ENCODE results near the gene THEMIS.
"Not testable (repeated sequence)": the region's sequence is repeated elsewhere in the genome, so short reads cannot be mapped to it uniquely, and the experiment has no call there.

THEMIS gene

DNA sequence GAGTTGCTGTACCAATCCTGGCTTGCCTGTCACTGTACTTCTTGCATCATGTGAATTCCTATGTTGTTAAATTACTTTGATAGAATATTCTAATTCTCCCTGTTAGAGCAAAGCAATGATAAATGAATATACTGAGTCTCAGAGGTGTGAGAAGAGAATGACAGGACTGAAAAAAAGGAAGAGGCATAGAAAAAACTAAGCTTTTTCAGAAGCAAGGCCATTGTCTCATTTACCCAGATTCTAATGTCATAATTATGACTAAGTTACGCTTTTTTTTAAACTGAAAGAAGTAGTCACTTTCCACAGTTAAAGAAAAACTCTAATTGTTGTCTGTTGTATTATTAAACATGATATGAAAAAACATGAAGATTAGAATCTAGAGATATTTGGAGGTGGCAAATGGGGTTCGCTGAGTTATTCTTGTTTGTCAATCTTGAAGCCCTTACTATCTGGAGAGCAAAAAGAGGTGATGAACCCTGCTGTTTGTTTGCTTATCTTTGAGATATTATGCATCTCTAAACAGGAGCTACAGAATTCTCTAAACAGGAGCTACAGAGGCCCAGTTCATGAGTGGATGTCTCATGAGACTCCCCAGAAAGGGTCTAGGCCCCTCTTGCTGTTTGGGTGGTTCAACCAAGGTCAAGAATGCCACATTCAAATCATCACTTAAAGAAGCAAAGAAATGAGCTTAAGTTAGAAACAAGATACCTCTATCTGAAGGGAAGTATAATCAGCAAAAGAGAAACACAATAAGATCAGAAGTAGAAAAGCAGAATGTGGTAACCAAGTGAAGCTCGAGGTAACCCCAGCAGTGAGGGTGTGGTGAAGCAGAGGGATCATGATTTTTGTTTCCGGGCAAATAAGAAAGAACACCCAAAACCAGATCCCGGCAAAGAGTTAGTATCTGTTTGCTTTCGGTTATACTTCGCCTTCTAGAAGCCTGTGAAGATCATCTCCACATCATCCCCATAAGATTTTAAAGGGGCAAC lies 33.3 kb upstream of the THEMIS start:
- TF ChIP-seq, protein P1, sequence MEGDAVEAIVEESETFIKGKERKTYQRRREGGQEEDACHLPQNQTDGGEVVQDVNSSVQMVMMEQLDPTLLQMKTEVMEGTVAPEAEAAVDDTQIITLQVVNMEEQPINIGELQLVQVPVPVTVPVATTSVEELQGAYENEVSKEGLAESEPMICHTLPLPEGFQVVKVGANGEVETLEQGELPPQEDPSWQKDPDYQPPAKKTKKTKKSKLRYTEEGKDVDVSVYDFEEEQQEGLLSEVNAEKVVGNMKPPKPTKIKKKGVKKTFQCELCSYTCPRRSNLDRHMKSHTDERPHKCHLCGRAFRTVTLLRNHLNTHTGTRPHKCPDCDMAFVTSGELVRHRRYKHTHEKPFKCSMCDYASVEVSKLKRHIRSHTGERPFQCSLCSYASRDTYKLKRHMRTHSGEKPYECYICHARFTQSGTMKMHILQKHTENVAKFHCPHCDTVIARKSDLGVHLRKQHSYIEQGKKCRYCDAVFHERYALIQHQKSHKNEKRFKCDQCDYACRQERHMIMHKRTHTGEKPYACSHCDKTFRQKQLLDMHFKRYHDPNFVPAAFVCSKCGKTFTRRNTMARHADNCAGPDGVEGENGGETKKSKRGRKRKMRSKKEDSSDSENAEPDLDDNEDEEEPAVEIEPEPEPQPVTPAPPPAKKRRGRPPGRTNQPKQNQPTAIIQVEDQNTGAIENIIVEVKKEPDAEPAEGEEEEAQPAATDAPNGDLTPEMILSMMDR (IDR thresholded peaks at IDR 0.05; ENCODE audit: insufficient read depth, low read length) = no peak
- TF ChIP-seq REST (IDR thresholded peaks at IDR 0.05; ENCODE audit: insufficient replicate concordance, low read depth) (no peak), SPI1 (IDR thresholded peaks at IDR 0.05; ENCODE audit: borderline replicate concordance, low read depth) (no peak)
- H3K27me3 ChIP-seq (ENCODE audit: insufficient read depth, poor library complexity, severe bottlenecking) = no peaks in the 10 kb centered on the region
- no peak for DNase-seq (ENCODE audit: low read depth in 1 of 2, low spot score in 1 of 2)
- no peak overlapping the region for H3K4me3 ChIP-seq (replicated peaks; ENCODE audit: insufficient read depth, low read length)
- H3K27ac ChIP-seq (replicated peaks) = no peak overlapping the region

GRCh38 chr6:127933137-127933536 lies 32.3 kb upstream of the THEMIS start:
- DNase-seq (ENCODE audit: low read depth in 1 of 2, low spot score in 1 of 2) = no peak
- Histone ChIP-seq H3K27ac (replicated peaks) (no peak overlapping the region), H3K4me3 (replicated peaks; ENCODE audit: insufficient read depth, low read length) (no peak overlapping the region), H3K27me3 (ENCODE audit: insufficient read depth, poor library complexity, severe bottlenecking) (no peaks in the 10 kb centered on the region)
- TF ChIP-seq SPI1 (IDR thresholded peaks at IDR 0.05; ENCODE audit: borderline replicate concordance, low read depth) (no peak), GABPA (IDR thresholded peaks at IDR 0.05; ENCODE audit: low read depth) (no peak), POLR2AphosphoS5 (IDR thresholded peaks at IDR 0.05; ENCODE audit: low read depth) (no peak), REST (IDR thresholded peaks at IDR 0.05; ENCODE audit: insufficient replicate concordance, low read depth) (no peak)
- TF ChIP-seq, protein P1 (IDR thresholded peaks at IDR 0.05; ENCODE audit: insufficient read depth, low read length) = no peak

DNA sequence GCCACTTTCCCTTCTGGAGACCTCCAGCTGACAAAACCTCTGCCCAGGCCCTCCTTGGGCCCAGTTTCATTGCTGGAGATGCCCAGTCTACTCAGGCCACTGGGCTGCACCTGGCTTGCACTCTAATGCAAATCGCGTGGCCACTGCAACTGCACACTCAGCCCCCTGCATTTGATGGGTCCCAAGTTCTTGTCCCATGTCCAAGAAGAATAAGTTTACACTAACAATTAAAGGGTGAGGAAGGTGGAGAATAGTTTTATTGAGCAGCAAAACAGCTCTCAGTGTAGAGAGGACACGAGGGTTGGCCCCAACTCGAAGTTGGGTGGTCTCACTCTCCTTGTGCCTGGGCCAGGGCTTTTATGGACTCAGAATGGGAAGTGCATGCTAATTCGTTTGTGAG lies 31.9 kb upstream of the THEMIS start:
- no peak overlapping the region for H3K27ac ChIP-seq (replicated peaks)
- DNase-seq (ENCODE audit: low read depth in 1 of 2, low spot score in 1 of 2) = no peak
- H3K4me3 ChIP-seq (replicated peaks; ENCODE audit: insufficient read depth, low read length) = no peak overlapping the region
- no peaks in the 10 kb centered on the region for H3K27me3 ChIP-seq (ENCODE audit: insufficient read depth, poor library complexity, severe bottlenecking)
- no peak for TF ChIP-seq SPI1 (IDR thresholded peaks at IDR 0.05; ENCODE audit: borderline replicate concordance, low read depth)
- TF ChIP-seq, protein P1 (IDR thresholded peaks at IDR 0.05; ENCODE audit: insufficient read depth, low read length) = no peak
- no peak for TF ChIP-seq REST (IDR thresholded peaks at IDR 0.05; ENCODE audit: insufficient replicate concordance, low read depth)
- TF ChIP-seq POLR2AphosphoS5 (IDR thresholded peaks at IDR 0.05; ENCODE audit: low read depth) = no peak
- no peak for TF ChIP-seq GABPA (IDR thresholded peaks at IDR 0.05; ENCODE audit: low read depth)

GRCh38 chr6:127926441-127926840 lies 25.6 kb upstream of the THEMIS start:
- H3K27ac ChIP-seq (replicated peaks); H3K4me3 ChIP-seq (replicated peaks; ENCODE audit: insufficient read depth, low read length); H3K27me3 ChIP-seq (ENCODE audit: insufficient read depth, poor library complexity, severe bottlenecking); DNase-seq (ENCODE audit: low read depth in 1 of 2, low spot score in 1 of 2): not testable (repeated sequence)

Measured in HL-60 (cell line).